OCI-LY1 (cell line): ENCODE measurements around the gene TBRG4.

Experiments
- H2AFZ ChIP-seq: fragments of 200-600 bp; sonication (generic), shearing (Covaris generic); 2 replicates; pipeline ENCODE4 v1.6.0; 2014; ENCODE audit warnings: antibody characterized with exemption, mild to moderate bottlenecking, low read length
- H3F3A ChIP-seq: fragments of 200-600 bp; sonication (generic), shearing (Covaris generic); 2 replicates; pipeline ENCODE4 v1.6.0; 2014; ENCODE audit warnings: mild to moderate bottlenecking, antibody characterized with exemption, low read length, moderate library complexity; ENCODE audit not compliant: insufficient read depth
- H3K27ac ChIP-seq: fragments of 200-600 bp; sonication (generic); 2 replicates; pipeline ENCODE4 v1.5.1; 2014; ENCODE audit warnings: low read length, mixed run types, mild to moderate bottlenecking, low read depth; ENCODE audit not compliant: poor library complexity, severe bottlenecking
- H3K27me3 ChIP-seq: fragments of 200-600 bp; sonication (generic); 2 replicates; pipeline ENCODE4 v1.6.0; 2014; ENCODE audit warnings: antibody characterized with exemption, mild to moderate bottlenecking, low read length, moderate library complexity; ENCODE audit not compliant: insufficient read depth
- H3K36me3 ChIP-seq: fragments of 200-600 bp; sonication (generic); 2 replicates; pipeline ENCODE4 v1.6.1; 2014; ENCODE audit warnings: mild to moderate bottlenecking, antibody characterized with exemption, low read length, moderate library complexity, mixed read lengths; ENCODE audit not compliant: insufficient read depth
- H3K4me1 ChIP-seq: fragments of 200-600 bp; sonication (generic); 2 replicates; pipeline ENCODE4 v1.5.1; 2014; ENCODE audit warnings: mild to moderate bottlenecking, low read length, moderate library complexity; ENCODE audit not compliant: insufficient read depth, severe bottlenecking
- H3K4me2 ChIP-seq: fragments of 200-600 bp; sonication (generic), shearing (Covaris generic); 2 replicates; pipeline ENCODE4 v1.6.1; 2014; ENCODE audit warnings: low read length
- H3K4me3 ChIP-seq: fragments of 200-600 bp; sonication (generic); 2 replicates; pipeline ENCODE4 v1.5.1; 2014; ENCODE audit warnings: low read length, low read depth, mild to moderate bottlenecking, mixed read lengths; ENCODE audit not compliant: poor library complexity, severe bottlenecking
- H3K79me2 ChIP-seq: fragments of 200-600 bp; shearing (Covaris generic); 2 replicates; pipeline ENCODE4 v1.6.1; 2016; ENCODE audit warnings: mixed run types, low read length, mixed read lengths; ENCODE audit not compliant: insufficient read depth
- H3K9ac ChIP-seq: fragments of 200-600 bp; sonication (generic), shearing (Covaris generic); 2 replicates; pipeline ENCODE4 v1.6.1; 2014; ENCODE audit warnings: mild to moderate bottlenecking, low read length, mixed read lengths
- H3K9me2 ChIP-seq: fragments of 200-600 bp; sonication (generic), shearing (Covaris generic); 2 replicates; pipeline ENCODE4 v1.6.1; 2014; ENCODE audit warnings: low read depth, mild to moderate bottlenecking, low read length, mixed read lengths
- H3K9me3 ChIP-seq: fragments of 200-600 bp; shearing (Covaris generic); 2 replicates; pipeline ENCODE4 v1.6.1; 2014; ENCODE audit warnings: low read length, mixed read lengths
- H4K20me1 ChIP-seq: fragments of 200-600 bp; sonication (generic), shearing (Covaris generic); 2 replicates; pipeline ENCODE4 v1.6.0; 2016; ENCODE audit warnings: mild to moderate bottlenecking, low read length; ENCODE audit not compliant: insufficient read depth
- CTCF ChIP-seq: fragments of 200-600 bp; sonication (generic), shearing (Covaris generic); IDR thresholded peaks from 2 replicates; pipeline ENCODE4 v1.5.1; 2017; ENCODE audit warnings: mild to moderate bottlenecking, antibody characterized with exemption, low read length, moderate library complexity, mixed read lengths
- EZH2 ChIP-seq: fragments of 200-600 bp; sonication (generic), shearing (Covaris generic); IDR thresholded peaks from 2 replicates; pipeline ENCODE4 v1.8.0; 2017; ENCODE audit warnings: borderline replicate concordance, mixed run types, mild to moderate bottlenecking, antibody characterized with exemption, low read length, moderate library complexity, mixed read lengths

TBRG4 gene

GRCh38 chr7:45133352-45133751 lies 21.9 kb upstream of the TBRG4 start:
- Histone ChIP-seq H4K20me1 (no peaks in the 10 kb centered on the region), H3K27me3 (no peaks in the 10 kb centered on the region; the same call in 1 of the 2 replicates), H3K9me2 (no peaks in the 10 kb centered on the region), H3K4me3 (no peak overlapping the region), H3K79me2 (no peaks in the 10 kb centered on the region), H3K9me3 (no peaks in the 10 kb centered on the region), H3K36me3 (no peaks in the 10 kb centered on the region), H3K27ac (no peak overlapping the region), H3F3A (no peaks in the 10 kb centered on the region), H3K4me2 (no peak overlapping the region), H3K9ac (no peak overlapping the region), H3K4me1 (no peaks in the 10 kb centered on the region), H2AFZ (no peak overlapping the region)
- TF ChIP-seq EZH2 (no peak), CTCF (no peak)

GRCh38 chr7:45132708-45133320 lies 21.3 kb upstream of the TBRG4 start:
- H2AFZ ChIP-seq = no peak overlapping the region
- H3K79me2 ChIP-seq = no peaks in the 10 kb centered on the region
- no peak overlapping the region for H3K9ac ChIP-seq
- H3K4me3 ChIP-seq = no peak overlapping the region
- H3K4me1 ChIP-seq = no peaks in the 10 kb centered on the region
- H3K4me2 ChIP-seq = no peak overlapping the region
- no peaks in the 10 kb centered on the region for H3K36me3 ChIP-seq
- H3K27me3 ChIP-seq = no peaks in the 10 kb centered on the region; the same call in 1 of the 2 replicates
- no peaks in the 10 kb centered on the region for H3K9me2 ChIP-seq
- TF ChIP-seq EZH2 (no peak), CTCF (no peak)
- no peaks in the 10 kb centered on the region for H3K9me3 ChIP-seq
- H3F3A ChIP-seq = no peaks in the 10 kb centered on the region
- no peaks in the 10 kb centered on the region for H4K20me1 ChIP-seq
- H3K27ac ChIP-seq = no peak overlapping the region

- no peaks in the 10 kb centered on the region; the same call in 1 of the 2 replicates for H3K27me3 ChIP-seq
- no peak overlapping the region for H3K4me2 ChIP-seq
- no peaks in the 10 kb centered on the region for H3K36me3 ChIP-seq
Measured at GRCh38 chr7:45131891-45132290, 20.4 kb upstream of the TBRG4 start.

More at GRCh38 chr7:45131891-45132290, 20.4 kb upstream of the TBRG4 start:
- Histone ChIP-seq H3K9me3 (no peaks in the 10 kb centered on the region), H3F3A (no peaks in the 10 kb centered on the region), H3K9me2 (no peaks in the 10 kb centered on the region), H3K4me3 (no peak overlapping the region), H3K79me2 (no peaks in the 10 kb centered on the region), H4K20me1 (no peaks in the 10 kb centered on the region), H3K9ac (no peak overlapping the region), H2AFZ (no peak overlapping the region), H3K4me1 (no peaks in the 10 kb centered on the region), H3K27ac (no peak overlapping the region)
- TF ChIP-seq CTCF = no peak
- no peak for TF ChIP-seq EZH2
